ENCODE data around the gene OR10C1.

Gene OR10C1

DNA sequence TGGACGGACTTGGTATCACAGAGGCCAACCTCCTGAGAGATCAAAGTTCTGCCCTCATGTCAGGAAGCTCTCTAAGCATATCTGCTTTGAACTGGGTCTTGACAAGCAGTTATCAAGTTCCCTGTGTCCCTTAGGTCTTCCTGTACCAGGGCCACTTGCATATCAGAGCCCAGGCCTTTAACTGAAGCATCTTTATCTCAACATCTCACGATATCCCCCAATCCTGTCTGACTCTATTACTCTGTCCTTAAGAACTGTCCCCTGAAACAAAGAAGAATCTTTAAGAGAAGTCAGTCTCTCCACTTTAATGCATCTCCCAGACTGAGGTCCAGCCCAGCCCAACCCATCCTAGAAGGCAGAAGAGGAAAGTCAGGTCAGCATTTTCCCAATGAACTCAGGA is 40.5 kb downstream of the OR10C1 start:
- no peak for DNase-seq

DNA sequence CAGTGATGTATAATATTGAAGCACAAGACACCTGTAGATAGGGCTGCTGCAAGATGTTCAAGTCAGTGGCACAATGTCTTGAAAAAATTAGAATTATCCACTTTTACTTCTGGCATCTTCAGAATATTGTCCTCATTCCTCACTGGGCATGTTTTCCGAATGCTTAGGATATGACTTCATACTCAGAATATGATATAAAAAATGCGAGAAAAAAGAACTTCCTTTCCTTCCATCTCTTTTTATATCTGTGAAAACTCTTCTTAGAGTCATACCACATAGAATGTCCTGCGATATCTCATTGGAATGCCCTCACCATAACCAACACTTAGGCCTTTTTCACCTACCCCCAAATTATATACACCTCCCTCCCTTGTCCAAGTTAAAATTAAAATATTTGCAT is 44.1 kb downstream of the OR10C1 start:
- no peak for DNase-seq

DNA sequence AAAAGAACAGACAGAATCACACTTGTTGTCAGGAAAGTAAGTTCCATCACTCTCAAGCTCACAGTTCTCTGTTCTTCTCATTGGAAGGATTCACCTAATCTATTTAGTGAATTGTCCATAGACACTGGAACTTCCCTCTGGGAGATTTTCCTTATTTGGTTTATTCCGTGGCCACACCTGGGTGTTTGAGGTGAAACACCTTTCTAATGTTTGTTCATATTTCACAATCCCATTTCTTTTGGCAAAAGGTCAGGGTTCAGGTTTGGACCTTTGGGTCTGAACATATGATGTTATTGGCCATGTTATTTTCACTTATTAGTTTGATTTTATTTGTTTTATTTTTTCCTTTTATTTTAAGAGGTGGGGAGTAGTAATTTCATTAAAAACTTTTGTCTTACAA is 44.6 kb downstream of the OR10C1 start:
- DNase-seq: no peak

DNA sequence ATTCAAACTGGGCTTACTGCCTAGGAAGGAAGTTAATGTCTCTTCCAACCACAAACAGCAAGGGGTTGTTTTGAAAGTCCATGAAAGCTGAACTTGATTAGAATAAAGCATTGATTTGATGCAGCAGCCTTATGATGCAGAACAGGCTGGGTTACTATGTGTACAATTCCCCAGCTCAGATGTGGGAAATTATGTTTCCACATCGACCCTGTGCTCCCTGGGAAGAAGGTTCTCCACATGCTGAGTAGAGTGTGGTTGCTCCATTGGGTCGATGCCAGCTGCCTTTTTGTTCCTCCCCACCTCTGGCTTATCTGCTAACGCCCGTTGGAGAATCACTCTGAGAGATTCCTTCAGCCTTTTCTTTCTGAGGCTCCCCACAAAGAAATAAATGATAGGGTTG is 47.5 kb downstream of the OR10C1 start:
- DNase-seq: no peak

DNA sequence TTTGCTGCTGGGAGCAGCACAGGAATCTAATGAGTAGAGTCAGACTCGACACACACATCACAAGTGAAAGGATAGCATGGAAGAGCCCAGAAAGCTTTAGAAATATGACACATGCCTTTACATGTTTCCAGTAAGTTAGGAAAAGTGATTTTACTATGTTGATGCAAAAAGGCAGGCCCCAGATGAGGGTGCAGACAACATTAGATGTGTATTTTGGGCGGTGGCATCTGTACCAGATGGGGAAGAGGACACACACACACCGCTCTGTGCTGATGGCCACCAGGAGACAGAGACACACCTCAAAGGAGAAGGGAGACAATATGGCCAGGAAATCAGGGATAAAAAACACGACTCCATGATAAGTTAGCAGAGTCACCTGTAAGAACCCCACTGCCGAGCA is 48.0 kb downstream of the OR10C1 start:
- no peak for DNase-seq

DNA sequence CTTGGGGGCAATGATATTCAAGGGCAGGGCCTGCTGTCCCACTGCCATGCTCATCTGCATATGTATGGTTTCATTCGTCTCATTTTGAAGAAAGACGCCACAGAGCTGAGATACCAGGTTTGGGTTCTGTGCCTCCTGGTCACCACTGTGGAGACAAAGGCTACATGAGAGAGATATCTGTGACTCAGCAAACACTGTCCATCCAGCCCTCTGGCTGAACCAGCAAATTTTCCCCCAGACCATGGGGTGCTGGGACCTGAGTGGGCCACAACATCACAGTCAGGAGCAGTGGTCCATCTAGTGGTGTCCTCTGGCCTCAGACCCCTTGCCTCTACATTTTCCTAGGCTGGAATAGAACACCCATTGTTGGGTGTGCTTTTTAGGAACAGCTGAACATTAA is 48.6 kb downstream of the OR10C1 start, which contains the start of gene MAS1L:
Gene MAS1L (minus strand): TSS at position 297 of the 400 bp plus-strand sequence. CDS start 54 bp downstream, at position 243.
- no peak for DNase-seq

DNA sequence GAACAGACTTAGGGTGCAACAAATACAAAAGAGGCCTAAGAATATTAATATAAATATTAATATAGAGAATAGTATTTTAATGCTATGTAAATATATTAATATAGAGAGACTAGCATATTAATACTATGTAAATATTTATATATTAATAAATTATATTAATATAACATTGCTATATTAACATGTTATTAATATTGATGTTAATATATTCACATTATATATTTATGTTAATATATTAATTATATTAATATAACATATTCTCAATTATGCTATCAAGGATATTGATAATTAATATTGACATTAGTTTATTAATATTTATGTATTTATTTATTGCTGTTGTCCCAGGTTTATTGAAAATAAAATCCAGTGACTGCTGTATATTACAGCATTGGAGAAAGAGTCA is 49.8 kb downstream of the OR10C1 start:
- no peak for DNase-seq

DNA sequence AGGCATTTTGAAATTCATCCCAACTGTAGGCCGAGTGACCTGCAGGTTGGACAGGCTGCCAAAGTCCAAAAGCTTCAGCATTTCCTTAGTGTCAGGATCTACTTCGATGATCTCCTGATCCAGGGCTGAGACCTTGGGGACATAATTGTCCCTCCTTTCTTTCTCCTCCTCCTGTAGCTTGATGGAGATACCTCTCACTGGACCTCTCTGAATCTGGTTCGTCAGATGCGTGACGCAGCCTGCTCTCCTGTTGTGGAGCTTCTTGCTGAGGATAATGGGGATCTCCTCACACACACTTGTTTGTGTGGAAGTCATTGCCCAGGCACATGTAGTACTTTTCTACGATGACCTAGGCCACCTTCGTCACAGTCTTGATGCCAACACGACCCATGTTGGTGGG is 50.2 kb downstream of the OR10C1 start:
- no peak for DNase-seq

DNA sequence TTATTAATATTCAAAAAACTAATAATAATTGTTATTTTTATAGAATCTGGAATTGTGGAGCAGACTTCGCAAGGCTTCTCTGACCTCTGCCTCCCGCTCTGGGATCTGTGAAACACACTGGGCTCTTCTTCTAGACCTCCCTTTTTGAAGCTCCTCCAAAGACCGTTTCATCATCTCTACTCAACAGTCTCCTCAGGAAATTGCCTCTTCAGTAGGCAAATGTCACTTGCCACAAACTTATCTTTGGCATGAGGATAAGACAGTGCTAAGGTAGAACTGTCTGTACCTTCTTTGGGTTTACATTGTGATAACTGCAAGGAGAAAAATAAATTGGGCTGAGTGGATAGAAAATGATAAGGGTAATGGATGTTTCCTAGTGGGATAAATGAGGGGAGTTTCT is 50.9 kb downstream of the OR10C1 start:
- DNase-seq: no peak

DNA sequence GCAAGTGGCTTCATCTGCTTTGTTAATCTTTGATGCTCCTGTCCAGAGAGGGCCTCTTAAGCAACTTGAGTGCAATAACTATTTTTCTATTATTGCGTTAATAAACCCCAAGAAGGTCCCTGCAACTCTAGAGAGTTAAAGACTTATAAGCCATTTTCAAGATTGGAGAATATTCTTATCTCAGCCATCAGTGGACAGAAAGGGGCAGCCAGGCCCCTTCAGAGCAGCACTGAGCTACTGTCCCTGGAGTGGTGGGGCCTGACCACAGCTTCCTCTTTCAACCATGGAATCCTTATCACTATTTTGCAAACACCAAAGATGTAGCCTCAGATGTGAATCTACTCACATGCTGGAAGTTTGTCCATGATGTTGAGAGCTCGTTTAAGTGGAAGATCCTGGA is 51.4 kb downstream of the OR10C1 start:
- DNase-seq: no peak

Data from effector CD4-positive, alpha-beta T cell (primary cell).